RKO (cell line): ENCODE results near the gene DIP2A.

Experiments used
- DNase-seq: peaks from one replicate; pipeline ENCODE4 v3.0.0-alpha.2; 2016; ENCODE audit warnings: low spot score

DIP2A gene

DNA sequence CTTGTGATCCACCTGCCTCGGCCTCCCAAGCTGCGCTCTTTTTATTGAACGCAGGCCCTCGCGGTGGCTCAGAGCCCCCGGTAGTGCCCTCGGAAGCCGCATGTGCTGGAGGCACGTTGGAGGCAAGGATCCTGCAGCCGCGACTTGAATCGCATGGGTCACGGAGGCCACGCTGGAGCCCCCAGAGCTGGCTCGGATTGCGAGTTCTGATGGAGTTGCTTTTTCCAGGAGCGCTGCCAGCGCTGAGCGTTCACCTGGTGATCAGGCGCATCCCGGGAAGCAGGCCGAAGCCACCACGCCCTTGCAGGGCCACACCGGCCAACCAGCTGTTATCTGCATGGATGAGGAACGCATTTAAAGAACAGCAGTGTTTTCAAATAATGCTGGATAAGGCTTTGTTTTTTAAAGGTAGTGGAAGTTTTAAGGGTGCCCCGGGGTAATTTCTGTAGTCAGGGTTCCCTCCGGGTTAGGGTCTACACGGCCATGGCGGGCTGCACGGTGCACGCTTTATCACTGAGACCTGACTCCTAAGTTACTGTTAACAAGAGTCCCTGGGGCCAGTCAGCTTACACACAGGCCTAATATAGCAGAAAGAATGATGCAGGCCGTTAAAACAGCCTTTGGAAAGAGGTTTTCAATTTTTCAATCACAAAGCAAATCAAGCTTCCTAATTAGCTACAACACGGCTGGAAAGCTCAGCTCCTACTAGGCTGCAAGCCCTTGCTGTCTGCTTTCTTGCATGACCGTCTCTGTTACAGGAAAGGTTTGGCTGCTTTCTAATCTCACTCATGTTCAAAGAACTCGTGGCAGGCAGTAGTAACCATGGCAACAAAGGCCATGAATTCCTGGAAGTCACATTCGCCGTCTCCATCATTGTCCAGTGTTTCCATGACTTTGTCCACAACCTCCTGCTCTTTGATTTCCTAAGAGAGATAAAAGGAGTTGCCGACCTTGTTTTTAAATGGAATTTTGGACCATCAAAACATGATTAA is 140.2 kb downstream of the DIP2A start:
- no peak for DNase-seq

DNA sequence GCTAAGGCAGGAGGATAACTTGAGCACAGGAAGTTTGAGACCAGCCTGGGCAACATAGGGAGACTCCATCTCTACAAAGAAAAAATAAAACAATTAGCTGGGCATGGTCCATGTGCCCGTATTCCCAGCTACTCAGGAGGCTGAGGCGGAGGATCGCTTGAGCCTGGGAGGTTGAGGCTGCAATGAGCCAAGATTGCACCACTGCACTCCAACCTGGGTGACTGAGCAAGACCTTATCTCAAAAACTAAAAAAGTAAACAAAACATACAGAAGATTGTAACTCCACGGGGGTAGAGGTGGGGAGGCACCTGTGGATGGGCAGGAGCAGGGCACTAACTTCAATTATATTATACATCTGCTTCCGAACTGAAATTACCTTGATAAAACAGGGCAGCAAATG is 141.6 kb downstream of the DIP2A start:
- DNase-seq, result no peak

DNA sequence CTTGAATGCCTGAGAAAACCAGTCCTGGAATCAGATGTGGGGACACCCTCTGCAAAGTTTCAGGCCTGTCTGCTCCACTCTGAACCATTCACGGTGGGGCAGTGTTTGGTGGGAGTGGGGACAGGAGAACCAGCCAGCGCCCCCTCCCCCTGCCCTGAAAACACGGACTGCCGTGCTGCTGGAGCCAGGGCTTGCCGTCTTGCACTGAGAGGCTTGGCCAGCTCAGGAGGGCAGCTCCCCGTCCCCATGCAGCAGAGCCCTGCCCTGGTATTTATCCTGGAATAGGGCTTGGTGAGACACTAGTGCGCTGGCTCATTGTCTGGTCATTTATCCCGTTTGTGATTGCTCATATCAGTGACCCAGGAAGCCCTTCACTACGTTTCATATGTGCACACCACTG is 142.3 kb downstream of the DIP2A start:
- no peak for DNase-seq

DNA sequence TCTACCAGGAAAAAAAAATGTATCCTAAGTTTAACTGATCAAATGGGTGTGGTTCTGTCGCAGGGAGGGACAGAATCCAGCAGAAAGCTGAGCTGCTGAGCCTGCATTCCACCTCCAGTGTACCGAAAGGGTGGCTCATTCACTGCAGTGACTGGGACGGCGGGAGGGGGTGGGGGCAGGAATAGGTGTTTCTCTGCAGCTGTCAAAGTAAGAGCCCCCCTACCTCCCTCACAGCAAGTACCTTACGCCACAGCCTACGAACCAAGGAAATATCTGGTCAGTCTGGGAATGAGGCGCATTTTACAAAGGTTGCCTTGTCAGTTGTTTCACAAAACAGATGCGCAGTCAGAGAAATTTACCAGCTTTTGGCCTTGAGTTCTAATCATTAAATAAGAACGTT is 144.5 kb downstream of the DIP2A start:
- DNase-seq, result no peak

DNA sequence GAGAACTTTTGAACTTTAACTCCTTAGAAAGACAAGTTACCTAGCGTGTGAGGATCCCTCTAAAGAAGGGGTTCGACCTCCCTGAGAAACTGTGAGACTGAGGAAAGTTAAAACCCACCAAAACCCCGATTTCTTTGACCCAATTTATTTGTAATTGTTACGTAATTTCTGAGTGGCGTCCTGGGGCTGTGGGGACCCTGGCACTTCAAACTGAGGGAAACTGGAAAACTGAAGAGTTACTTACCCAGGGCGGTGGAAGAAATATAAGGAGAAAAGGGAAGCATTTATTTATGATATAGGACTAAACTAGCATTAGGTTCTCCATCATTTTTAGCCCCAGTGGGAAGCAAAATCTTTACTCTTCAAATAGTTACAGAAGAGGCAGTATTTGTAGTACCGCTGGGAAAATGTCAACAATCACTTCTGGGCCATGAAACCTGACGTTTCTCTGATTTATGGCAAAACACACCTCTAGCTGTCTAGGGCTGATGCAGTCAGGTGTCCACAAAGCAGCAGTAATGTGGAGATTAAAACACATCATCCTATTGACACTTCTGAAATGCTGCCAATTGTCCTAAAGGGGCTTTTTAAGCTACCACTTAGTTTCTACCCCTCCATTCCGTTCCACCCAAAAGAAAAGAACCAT is 145.8 kb downstream of the DIP2A start:
- DNase-seq, result no peak

DNA sequence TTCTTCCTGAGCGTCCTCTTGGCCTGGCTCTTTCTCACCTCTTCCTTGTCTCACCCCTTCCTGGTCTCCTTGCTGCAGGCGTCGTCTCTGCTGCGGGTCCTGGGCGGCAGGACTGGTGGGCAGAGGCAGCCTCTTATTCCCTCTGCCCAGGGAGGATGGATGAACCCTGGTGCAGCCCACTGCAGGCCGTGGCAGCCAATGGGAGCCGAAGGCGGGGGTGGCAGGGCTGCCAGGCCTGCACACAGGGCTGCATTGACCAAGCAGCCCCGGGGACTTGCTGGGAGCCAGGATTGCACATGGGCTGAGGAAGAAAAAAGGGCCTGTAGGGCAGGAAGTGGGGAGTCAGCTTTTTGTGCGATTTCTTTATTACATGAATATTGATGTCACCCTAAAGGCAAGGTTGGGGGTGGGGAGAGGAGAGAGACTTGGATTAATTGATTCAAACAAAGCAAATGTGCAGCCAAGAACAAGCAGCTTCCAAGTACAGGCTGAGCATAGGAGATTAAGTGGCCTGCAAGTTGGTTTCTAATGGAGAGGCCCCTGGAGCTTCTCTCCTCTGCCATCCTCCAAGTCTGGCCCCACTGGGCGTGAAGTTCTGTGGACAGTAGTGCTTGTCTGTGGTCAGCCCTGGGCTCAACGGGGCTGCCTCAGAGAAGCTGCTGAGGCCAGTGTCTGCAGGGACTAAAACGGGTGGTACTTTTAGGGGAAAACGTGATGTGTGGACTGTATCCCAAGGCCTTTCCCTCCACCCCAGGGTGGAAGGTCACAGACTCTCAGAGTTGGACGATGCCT is 146.5 kb downstream of the DIP2A start, which contains the start of gene S100B:
S100B (minus strand) TSS at position 108 of the 792 bp plus-strand sequence. CDS start 2,667 bp downstream, outside the sequence.
- no peak for DNase-seq

DNA sequence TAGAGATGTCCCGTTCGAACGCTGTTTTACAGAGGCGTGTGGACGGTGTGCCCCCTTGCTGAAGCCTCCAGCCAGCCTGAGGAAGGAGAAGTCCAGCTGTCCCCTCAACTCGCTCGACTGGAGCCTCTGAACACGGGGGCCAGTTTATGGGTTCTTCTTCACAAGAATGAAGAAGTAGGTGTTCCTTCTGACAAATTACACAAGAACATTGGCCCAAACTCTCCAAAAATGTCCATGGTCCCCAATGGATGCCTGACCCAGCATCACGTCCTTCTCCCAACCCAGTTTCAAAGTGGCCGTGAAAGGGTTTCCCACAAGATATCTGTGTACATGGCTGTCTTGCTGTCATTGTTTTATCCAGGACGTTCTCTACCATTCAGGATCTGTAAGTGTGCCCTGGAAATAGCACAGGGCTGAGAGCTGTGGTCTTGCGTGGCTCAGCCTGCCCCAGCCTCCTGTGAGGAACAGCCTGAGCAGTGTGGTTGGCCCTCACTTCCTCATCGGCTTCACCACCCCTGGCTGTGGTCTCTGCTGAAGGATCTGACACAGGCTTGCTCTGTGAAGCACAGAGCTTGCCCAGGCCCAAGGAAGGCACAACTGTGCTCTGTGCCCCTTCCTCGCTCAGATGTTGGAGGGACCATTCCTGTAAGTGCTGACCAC is 147.2 kb downstream of the DIP2A start:
- DNase-seq, result no peak

DNA sequence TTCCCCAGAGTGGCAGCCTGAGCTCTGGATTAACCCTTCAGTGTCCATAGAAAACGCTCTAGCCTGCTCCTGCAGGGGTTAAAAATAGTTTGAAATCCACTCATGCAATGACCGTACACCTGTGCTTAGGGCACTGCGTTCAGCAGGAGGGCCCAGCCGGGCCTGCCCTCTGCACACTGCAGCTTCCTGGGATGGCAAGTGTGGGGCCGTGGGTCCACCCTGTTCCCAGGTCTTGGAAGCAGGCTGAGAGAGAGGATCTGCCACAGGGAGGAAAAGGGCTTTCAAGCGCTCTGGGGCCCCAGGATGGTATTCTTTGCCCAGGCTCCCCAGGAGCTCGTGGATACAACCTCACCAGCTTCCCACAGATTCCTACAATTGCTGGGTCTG is 147.7 kb downstream of the DIP2A start:
- DNase-seq, result no peak

DNA sequence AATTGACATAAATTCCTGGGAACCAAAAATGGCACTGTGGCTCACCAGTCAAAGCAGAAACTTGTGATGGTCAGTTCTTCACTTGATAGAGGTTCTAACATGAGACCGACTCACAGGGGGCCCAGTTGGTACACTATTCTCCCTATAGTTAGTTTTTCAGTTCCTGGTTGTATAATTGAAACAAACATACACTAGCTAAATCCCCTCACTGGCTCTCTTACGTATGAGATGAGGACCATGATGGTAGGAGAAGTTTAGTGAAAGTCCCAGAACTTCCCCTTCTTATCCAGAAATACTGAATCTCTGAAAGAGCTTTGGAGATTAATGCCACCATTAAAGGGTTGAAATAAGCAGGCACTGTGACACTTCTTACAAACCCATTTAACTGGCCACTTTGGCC is 148.9 kb downstream of the DIP2A start:
- no peak for DNase-seq

DNA sequence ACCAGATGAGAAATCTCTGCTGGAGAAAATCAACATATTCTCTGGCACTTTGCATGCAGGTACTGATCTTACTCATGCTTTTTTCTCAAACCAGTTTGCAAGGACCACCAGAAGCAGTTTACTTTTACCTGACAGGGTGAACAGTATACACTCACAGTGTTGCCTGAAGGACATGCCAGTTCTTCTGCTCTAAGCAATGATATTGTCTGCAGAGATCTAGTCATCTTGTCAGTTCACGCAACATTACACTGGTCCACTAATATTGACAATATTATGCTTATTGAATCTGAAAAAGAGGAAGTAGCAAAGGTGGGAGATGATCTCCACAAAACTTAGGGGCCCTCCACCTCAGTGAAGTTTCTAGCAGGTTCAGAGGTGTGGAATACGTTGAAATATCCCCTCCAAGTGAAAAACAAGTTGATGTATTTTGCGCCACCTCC is 150.0 kb downstream of the DIP2A start:
- no peak for DNase-seq

DNA sequence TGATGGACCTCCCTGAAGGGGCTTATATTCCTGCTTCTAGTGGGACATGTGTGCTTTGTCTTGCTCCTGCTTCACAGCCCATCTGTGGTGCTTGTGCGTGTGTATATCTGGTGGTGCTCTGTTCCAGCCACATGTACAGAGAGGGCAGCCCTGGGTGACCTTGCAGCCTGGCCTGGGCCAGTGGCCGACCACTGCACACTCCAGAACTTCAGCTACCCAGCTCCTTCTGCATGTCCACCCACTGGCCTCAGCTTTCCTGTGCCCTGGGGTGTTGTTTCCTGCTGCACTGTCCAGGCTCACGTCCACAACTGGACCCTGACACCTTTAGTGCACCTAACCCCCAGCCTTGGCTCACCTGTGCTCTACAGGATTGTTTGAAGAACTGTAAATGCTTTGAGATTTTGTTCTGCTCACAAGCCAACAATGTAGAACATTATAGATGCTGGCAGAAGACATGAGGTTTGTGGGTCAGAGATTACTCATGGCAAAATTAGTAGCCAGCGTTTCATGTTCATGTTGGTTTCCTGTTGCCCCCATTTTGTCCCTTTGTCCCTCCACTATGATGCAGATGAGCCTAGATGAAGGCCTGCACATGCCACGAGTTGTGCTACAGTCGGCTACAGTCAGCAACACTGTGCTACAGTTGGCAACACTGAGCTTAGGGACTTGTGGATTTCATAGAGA is 151.5 kb downstream of the DIP2A start:
- DNase-seq, result no peak

DNA sequence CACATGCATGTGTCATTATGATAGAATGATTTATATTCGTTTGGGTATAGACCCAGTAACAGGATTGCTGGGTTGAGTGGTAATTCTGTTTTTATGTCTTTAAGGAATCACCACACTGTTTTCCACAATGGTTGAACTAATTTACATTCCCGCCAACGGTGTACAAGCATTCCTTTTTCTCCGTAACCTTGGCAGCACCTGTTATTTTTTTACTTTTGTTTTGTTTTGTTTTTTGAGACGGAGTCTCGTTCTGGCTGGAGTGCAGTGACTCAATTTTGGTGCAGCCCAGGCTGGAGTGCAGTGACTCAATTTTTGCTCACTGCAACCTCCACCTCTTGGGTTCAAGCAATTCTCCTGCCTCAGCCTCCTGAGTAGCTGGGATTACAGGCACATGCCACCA is 154.7 kb downstream of the DIP2A start:
- DNase-seq, result no peak

DNA sequence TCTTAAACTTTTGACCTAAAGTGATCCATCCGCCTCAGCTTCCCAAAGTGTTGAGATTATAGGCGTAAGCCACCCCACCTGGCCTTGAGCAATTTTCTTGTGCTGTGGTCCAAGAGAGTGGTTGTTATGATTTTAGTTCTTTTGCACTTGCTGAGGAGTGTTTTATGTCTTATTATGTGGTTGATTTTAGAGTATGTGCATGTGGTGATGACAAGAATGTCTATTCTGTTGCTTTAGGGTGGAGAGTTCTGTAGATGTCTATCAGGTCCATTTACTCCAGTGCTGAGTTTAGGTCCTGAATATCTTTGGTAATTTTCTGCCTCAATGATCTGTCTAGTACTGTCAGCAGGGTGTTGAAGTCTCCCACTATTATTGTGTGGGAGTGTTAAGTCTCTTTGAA is 157.4 kb downstream of the DIP2A start:
- no peak for DNase-seq

DNA sequence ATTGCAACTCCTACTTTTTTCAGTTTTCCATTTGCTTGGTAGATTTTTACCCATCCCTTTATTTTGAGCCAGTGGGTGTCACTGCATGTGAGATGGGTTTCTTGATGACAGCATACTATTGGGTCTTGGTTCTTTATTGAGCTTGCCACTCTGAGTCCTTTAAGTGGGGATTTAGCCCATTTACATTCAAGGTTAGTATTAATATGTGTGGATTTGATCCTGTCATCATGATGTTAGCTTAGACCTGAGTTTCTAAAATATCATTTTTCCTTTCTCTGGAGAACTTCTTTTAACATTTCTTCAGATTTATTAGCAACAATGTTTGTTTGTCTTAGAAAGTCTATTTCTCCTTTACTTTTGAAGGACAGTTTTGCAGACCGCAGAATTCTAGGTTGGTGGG is 158.0 kb downstream of the DIP2A start:
- DNase-seq, result no peak

DNA sequence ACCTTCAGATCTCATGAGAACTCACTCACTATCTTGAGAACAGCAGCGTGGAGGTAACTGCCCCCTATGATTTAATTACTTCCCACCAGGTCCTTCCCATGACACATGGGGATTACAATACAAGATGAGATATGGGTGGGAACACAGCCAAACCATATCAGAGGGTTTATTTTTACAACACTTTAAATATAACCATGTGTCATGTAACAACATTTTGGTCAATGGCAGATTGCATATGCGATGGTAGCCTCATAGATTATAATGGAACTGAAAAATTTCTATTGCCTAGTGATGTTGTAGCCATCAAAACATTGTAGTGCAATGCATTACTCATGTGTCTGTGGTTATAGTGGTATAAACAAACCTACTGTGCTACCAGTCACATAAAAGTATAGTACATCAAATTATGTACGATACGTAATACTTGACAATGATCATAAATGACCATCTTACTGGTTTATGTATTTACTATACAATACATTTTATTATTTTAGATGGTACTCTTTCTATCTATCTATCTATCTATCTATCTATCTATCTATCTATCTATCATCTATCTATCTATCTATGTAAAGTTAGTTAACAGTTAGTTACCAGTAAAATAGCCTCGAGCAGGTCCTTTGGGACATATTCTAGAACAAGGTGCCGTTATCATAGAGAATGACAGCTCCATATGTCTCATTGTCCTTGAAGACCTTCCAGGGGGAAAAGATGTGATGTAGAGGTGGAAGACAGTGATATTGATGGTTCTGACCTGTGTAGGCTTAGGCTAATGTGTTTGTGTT is 158.8 kb downstream of the DIP2A start:
- DNase-seq, result no peak

DNA sequence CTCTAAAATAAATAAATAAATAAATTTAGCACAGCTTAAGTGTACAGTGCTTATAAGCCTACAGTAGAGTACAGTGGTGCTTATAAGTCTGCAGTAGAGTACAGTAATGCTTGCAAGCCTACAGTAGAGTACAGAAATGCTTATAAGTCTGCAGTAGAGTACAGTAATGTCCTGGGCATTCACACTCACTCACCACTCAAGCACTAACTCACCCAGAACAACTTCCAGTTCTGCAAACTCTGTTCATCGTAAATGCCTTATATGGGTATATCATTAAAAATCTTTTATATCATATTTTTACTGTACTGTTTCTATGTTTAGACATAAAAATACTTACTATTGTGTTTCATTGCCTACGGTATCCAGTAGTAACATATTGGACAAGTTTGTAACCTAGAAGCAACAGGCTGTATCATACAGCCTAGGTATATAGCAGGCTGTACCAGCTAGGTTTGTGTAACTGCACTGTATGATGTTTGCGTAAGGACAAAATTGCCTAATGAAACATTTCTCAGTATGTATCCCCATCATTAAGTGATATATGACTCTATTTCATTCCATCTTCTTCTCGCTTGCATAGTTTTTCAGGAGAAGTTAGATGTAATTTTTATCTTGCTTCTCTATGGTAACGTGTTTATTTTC is 160.2 kb downstream of the DIP2A start:
- DNase-seq, result no peak
